Activated naive CD8-positive, alpha-beta T cell (primary cell): ENCODE results near the gene CENPP.
"Not testable (repeated sequence)": the region's sequence is repeated elsewhere in the genome, so short reads cannot be mapped to it uniquely, and the experiment has no call there.

Source experiments
- H3K27ac Mint-ChIP-seq: one replicate; pipeline ENCODE4 v1.8.0; 2021; ENCODE audit warnings: mixed read lengths
- H3K27me3 Mint-ChIP-seq: one replicate; pipeline ENCODE4 v1.8.0; 2021; ENCODE audit warnings: mixed read lengths
- H3K36me3 Mint-ChIP-seq: one replicate; pipeline ENCODE4 v1.8.0; 2021; ENCODE audit warnings: mixed read lengths
- H3K4me1 Mint-ChIP-seq: one replicate; pipeline ENCODE4 v1.8.0; 2021; ENCODE audit warnings: low read depth, mixed read lengths
- H3K4me3 Mint-ChIP-seq: one replicate; pipeline ENCODE4 v1.8.0; 2021; ENCODE audit warnings: mild to moderate bottlenecking, mixed read lengths
- H3K9me3 Mint-ChIP-seq: one replicate; pipeline ENCODE4 v1.8.0; 2021; ENCODE audit warnings: low read depth, mixed read lengths

Gene CENPP

DNA sequence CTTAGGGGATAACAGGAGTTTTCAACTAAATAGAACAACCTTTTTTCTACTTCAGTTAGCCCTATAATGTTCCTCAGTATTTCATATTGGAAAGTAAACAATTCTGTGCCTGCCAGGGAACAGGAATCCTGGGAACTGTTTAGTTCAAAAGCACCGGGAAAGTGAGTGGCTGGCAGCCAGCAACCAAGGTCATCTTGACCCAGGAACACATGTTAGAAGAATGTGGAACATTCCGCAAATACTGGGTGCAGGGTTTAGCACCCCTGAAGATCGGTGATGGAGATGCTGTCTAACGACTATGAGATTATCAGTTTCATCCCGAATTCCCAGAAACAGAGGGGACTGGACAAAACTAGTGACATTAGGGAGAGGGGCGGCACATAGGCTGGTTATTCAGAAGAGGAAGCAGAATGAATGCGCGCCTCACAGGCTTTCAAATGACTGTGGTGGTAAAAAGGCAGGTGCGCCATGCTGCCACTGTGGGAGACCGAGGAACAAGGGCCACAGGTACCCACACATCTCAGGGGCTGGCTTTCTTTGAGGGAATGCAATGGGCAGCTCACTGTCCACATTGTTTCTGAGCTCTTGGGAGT, 293.0 kb downstream of the CENPP start:
- Mint-ChIP-seq H3K4me1 (no peaks in the 10 kb centered on the region), H3K27me3 (no peaks in the 10 kb centered on the region), H3K4me3 (no peak overlapping the region), H3K9me3 (no peaks in the 10 kb centered on the region), H3K27ac (no peak overlapping the region), H3K36me3 (peaks cover 4% of the 10 kb centered on the region)

DNA sequence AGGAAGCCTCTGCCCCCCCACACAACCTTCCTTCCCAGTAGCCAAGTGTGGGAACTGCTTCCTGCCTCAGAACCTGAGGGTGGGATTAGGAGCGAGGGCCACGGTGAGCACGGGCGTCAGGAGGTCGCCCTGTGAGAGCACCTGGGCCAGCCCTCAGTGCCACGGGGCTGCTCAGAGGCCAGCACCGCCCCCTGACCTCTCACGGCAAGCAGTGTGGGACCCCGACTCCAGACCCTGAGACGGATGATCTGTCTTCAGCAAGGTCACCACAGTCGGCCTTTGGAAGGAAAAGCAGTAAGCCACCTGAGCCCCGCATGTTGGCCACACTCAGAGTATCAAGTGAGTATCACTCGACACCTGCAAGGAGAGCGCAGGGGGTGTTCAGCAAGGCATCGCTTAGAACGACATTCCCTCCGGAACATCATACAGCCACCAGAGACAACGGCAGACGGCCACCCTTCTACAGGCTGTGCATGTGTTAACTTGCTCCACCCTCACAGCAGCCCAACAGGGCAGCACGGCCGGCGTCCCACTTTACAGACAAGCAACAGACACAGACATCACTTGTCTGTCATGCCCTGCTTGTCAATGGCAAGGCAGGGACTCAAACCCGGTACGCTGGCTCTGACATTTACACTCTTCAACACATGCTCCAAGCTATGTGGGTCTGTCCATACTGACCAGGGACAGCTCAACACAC, 294.0 kb downstream of the CENPP start:
- H3K36me3 Mint-ChIP-seq, result peaks cover 4% of the 10 kb centered on the region
- no peaks in the 10 kb centered on the region for H3K4me1 Mint-ChIP-seq
- H3K27me3 Mint-ChIP-seq, result no peaks in the 10 kb centered on the region
- no peak overlapping the region for H3K4me3 Mint-ChIP-seq
- no peaks in the 10 kb centered on the region for H3K9me3 Mint-ChIP-seq
- no peak overlapping the region for H3K27ac Mint-ChIP-seq

DNA sequence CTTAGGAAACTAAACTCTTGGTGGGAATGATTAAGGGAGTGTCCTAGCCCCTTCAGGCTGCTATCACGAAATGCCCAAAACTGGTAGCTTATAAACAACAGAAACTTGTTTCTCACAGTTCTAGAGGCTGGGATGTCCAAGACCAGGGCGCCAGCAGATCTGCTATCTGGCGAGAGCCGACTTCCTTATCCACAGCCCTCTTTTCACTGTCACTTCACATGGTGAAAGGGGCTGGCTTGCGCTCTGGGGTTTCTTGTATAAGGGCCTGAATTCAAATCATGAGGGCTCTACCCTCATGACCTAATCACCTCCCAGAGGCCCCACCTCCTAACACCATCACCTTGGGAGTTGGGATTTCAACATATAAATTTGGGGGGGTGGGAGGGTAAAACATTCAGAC, 295.1 kb downstream of the CENPP start:
- H3K27ac Mint-ChIP-seq, result no peak overlapping the region
- peaks cover 4% of the 10 kb centered on the region for H3K36me3 Mint-ChIP-seq
- H3K4me1 Mint-ChIP-seq, result no peaks in the 10 kb centered on the region

DNA sequence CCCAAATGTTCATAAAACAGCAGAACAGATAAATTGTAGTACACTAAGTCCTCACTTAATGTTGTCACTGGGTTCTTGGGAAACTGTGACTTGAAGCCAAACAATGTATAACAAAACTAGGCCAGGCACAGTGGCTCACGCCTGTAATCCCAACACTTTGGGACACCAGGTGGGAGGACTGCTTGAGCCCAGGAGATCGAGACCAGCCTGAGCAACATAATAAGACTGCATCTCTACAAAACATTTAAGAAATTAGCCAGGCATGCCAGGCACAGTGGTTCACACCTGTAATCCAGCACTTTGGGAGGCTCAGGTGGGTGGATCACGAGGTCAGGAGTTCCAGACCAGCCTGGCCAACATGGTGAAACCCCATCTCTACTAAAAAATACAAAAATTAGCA, 298.2 kb downstream of the CENPP start:
- not testable (repeated sequence) for H3K27ac Mint-ChIP-seq, H3K9me3 Mint-ChIP-seq, H3K27me3 Mint-ChIP-seq, H3K4me3 Mint-ChIP-seq, H3K36me3 Mint-ChIP-seq, H3K4me1 Mint-ChIP-seq

More for the DNA sequence above, 295.1 kb downstream of the CENPP start:
- H3K4me3 Mint-ChIP-seq, result no peak overlapping the region
- H3K27me3 Mint-ChIP-seq, result no peaks in the 10 kb centered on the region
- no peaks in the 10 kb centered on the region for H3K9me3 Mint-ChIP-seq

DNA sequence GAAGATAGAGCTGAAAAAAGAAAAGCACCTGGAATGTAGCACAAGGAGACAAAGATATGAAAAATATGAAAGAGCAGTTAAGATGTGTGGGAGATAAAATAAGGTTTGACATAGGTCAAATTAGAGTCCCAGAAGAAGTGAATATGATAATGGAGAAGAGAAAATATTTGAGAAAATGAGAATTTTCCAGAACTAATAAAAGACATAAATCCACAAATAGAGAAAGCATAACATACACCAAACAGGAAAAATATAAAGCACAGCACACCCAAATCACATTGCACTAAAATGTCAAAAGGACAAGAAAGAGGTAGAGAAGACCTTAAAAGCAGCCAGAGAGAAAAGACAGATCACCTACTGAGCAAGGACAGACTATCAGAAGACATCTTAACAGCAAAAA, 300.7 kb downstream of the CENPP start:
- H3K27me3 Mint-ChIP-seq, result no peaks in the 10 kb centered on the region
- H3K27ac Mint-ChIP-seq, result no peak overlapping the region
- H3K9me3 Mint-ChIP-seq, result no peaks in the 10 kb centered on the region
- H3K4me3 Mint-ChIP-seq, result no peak overlapping the region
- H3K36me3 Mint-ChIP-seq, result peaks cover 15% of the 10 kb centered on the region
- no peaks in the 10 kb centered on the region for H3K4me1 Mint-ChIP-seq

DNA sequence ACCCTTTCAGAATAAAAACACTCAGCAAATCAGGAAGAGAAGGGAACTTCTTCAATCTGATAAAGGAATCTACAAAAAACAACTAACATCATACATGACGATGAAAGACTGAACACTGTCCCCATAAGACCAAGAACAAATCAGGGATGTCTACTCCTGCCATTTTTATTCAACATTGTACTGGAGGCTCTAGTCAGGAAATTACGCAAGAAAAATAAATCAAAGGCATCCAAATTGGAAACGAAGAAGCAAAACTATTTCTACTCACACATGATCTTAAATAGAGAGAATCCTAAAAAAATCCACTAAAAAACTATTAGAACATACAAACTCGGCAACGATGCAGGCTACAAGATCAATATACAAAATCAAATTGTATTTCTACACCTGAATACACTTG, 301.9 kb downstream of the CENPP start:
- H3K27ac Mint-ChIP-seq, result no peak overlapping the region
- no peak overlapping the region for H3K4me3 Mint-ChIP-seq
- peaks cover 20% of the 10 kb centered on the region for H3K36me3 Mint-ChIP-seq
- H3K4me1 Mint-ChIP-seq, result no peaks in the 10 kb centered on the region
- H3K9me3 Mint-ChIP-seq, result no peaks in the 10 kb centered on the region
- no peaks in the 10 kb centered on the region for H3K27me3 Mint-ChIP-seq

DNA sequence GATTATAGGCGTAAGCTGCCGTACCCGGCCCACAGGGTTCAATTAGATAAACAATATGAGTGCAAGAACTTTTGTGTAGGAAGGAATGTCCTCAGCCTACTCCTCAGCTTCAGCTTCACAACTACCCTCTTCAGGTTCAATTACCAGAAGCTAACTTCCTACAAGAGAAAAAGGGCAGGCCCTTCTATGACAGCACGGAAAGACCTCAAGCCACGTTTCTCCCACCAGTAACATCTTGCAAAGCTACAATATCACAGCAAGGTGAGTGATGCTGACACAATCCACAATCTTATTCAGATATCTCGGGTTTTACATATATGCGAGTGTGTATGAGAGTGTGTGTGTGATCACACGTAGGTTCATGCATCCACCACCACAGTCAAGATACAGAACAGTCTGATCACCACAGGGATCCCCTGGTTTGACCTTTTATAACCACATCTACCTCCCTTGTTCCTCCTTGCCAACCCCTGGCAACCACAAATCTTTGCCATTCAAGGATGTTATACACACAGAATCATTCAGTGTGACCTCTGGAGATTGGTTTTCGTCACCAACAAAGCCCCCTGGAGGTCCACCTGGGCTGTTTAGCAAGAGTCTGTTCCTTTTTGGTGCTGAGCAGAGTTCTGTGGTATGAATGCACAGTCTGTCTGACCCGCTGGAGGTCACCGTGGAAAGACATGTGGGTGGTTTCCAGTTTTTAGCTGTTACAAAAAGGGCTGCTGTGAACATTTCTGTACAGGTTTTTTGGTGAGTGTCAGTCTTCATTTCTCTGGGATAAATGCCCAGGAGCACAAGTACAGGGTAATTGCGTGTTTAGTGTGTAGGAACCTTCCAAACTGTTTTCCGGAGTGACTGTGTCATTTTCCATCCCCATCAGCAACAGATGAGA, 305.9 kb downstream of the CENPP start:
- Mint-ChIP-seq H3K36me3 (peaks cover 23% of the 10 kb centered on the region), H3K4me1 (no peaks in the 10 kb centered on the region), H3K27me3 (no peaks in the 10 kb centered on the region), H3K27ac (no peak overlapping the region), H3K4me3 (no peak overlapping the region), H3K9me3 (no peaks in the 10 kb centered on the region)

DNA sequence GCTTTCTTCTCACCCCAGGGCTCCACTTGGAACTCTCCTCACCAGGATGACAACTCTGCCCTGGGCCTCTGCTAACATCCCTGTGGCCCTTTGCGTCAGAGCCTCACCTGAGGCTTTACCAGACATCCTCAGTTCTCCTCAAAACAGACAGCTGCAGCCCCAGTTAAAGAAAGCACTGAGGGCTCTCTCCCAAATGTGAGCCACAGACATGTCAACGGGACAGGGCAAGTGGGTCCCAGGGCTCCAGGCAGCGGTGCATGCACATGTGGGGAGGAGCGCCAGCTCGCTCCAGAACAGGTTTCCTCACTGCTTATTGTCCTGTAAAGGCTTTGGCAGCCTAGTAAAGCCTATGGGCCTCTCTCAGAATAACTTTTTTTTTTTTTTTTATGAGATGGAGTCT, 306.9 kb downstream of the CENPP start:
- no peaks in the 10 kb centered on the region for H3K4me1 Mint-ChIP-seq
- H3K27ac Mint-ChIP-seq, result no peak overlapping the region
- no peak overlapping the region for H3K4me3 Mint-ChIP-seq
- no peaks in the 10 kb centered on the region for H3K27me3 Mint-ChIP-seq
- peaks cover 23% of the 10 kb centered on the region for H3K36me3 Mint-ChIP-seq
- no peaks in the 10 kb centered on the region for H3K9me3 Mint-ChIP-seq

DNA sequence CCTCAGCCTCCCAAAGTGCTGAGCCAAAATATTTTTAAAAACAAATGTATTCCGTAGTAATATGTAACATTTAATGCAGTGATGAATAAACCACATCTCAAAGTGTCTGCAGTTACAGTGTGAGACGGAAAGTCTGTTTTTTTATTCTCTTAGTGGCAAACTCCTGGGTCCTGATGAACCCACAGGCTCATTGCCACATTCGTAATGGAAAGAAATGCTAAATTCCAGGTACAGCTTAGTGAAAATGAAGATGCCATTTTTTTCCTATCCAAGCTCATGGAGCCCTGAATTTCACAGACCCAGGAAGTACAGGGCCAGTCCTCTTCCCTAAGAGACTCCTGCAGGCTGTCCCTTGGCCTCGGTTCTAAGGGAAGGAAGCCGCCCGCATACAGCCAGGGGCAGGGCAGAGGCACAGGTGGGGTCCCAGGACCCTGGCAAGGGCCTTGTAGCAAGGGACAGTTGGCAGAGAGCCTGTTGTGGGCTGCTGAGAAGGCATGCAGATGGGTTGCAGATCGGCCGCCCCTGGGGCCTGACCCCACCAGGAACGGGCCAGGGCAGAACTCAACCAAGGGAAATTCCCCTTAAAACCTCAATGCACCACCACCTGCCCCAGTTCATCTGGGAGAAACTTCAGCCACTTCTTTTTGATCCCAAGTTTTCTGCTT, 308.0 kb downstream of the CENPP start:
- no peaks in the 10 kb centered on the region for H3K4me1 Mint-ChIP-seq
- no peaks in the 10 kb centered on the region for H3K9me3 Mint-ChIP-seq
- no peak overlapping the region for H3K27ac Mint-ChIP-seq
- no peaks in the 10 kb centered on the region for H3K27me3 Mint-ChIP-seq
- peaks cover 24% of the 10 kb centered on the region for H3K36me3 Mint-ChIP-seq
- no peak overlapping the region for H3K4me3 Mint-ChIP-seq

DNA sequence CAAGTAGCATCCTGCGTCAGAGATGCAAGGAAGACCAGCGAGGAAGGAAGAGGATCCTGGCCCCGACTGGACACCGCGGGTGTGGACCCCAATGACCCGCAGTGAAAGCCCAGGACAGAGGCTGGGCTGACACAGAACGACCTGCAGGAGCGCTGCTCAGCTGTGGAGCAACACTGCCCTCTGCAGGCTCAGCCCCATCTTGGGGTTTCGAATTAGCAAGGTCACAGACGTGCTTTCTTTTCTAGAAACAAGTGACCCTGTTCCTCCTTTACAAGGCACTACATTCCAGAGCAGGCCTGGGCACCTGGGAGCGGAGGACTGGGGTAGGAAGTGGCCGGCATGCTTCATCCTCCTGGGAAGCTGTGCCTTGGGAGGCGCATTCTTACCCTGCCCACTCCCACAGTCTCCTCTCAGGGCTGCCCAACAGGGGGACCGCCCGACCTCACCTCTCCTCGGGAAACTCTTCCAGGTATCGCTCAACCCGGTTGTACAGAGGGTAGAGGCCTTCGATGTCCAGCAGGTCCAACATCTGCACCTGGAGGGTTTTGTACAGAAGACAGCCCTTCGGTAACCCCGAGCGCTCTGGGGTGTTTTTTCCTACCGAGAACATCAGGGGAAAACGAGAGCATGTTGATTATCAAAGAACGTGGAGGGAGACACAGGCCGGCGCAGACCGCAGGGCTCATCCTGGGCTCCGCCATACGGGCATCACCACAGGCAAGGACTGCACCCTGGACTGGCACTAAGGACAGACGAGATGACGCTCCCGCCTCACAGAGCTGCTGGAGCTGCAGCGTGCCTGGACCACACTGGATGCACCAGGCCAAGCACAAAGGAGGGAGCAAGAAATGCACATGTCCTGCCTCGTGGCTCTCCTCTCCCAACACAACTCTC, 309.2 kb downstream of the CENPP start:
- Mint-ChIP-seq H3K36me3 (peaks cover 15% of the 10 kb centered on the region), H3K27ac (peak overlapping the region; percentile 10), H3K4me1 (no peaks in the 10 kb centered on the region)

DNA sequence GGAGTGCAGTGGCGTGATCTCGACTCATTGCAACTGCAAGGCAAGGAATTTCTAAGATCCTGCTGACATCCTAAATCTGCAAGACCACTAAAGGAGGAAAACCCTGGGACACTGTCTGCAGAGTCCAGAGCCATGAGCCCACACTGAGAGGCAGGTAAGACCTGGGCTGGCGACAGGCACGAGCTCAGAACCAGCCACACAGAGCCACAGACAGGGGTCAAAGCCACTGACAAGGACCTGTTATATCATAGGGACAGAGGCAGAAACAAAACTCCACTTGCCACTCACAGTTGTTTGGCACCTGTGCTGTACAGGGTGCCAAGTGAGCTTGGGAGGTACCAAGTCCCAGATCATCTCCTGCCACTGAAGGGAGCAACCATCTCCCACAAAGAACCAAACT, 310.0 kb downstream of the CENPP start:
- H3K9me3 Mint-ChIP-seq, result no peaks in the 10 kb centered on the region
- H3K27me3 Mint-ChIP-seq, result no peaks in the 10 kb centered on the region
- H3K4me1 Mint-ChIP-seq, result no peaks in the 10 kb centered on the region
- H3K27ac Mint-ChIP-seq, result no peak overlapping the region
- H3K4me3 Mint-ChIP-seq, result no peak overlapping the region
- H3K36me3 Mint-ChIP-seq, result peaks cover 12% of the 10 kb centered on the region

More for the DNA sequence above, 309.2 kb downstream of the CENPP start:
- H3K9me3 Mint-ChIP-seq, result no peaks in the 10 kb centered on the region
- no peak overlapping the region for H3K4me3 Mint-ChIP-seq
- no peaks in the 10 kb centered on the region for H3K27me3 Mint-ChIP-seq

DNA sequence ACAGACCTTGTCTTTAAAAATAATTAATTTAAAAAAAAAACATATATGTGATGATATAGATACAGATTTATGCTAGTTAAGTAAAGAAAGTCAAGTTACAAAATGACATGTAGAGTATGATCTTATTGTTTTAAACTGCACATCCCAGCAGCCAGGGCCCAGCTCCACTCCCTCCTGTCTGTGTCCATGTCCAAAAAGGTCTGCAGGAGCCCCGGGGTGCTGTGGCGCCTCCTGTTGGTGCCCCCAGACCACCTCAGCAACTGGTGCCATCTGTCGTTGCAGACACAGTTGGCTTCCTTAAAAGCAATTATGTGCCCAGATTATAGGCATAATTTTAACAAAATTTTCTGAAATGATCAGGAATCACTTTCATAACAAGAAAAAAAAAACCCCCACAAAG, 310.9 kb downstream of the CENPP start:
- H3K36me3 Mint-ChIP-seq, result peaks cover 12% of the 10 kb centered on the region
- no peak overlapping the region for H3K4me3 Mint-ChIP-seq
- no peaks in the 10 kb centered on the region for H3K9me3 Mint-ChIP-seq
- H3K4me1 Mint-ChIP-seq, result no peaks in the 10 kb centered on the region
- no peak overlapping the region for H3K27ac Mint-ChIP-seq
- no peaks in the 10 kb centered on the region for H3K27me3 Mint-ChIP-seq

DNA sequence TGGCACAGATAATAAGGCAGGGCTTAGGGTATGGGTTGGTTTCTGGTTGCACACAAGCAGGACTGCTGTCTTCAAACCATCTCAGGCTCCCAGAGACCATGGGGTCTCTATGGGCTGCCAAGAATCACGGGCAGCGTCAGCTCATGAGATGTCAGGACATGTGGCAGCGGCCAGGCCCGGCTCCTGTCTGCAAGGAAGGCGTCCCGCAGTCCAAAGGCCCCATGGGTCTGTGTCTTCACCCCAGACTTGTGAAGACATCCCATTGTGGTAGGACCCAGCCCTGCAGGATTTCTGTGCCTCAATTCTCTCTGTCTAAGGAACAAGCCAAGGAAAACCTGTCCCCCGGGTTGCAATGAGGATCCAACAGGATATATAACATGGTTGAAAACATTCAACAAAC, 311.6 kb downstream of the CENPP start:
- H3K9me3 Mint-ChIP-seq, result no peaks in the 10 kb centered on the region
- no peaks in the 10 kb centered on the region for H3K27me3 Mint-ChIP-seq
- peaks cover 9% of the 10 kb centered on the region for H3K36me3 Mint-ChIP-seq
- no peak overlapping the region for H3K27ac Mint-ChIP-seq
- no peaks in the 10 kb centered on the region for H3K4me1 Mint-ChIP-seq
- H3K4me3 Mint-ChIP-seq, result no peak overlapping the region

DNA sequence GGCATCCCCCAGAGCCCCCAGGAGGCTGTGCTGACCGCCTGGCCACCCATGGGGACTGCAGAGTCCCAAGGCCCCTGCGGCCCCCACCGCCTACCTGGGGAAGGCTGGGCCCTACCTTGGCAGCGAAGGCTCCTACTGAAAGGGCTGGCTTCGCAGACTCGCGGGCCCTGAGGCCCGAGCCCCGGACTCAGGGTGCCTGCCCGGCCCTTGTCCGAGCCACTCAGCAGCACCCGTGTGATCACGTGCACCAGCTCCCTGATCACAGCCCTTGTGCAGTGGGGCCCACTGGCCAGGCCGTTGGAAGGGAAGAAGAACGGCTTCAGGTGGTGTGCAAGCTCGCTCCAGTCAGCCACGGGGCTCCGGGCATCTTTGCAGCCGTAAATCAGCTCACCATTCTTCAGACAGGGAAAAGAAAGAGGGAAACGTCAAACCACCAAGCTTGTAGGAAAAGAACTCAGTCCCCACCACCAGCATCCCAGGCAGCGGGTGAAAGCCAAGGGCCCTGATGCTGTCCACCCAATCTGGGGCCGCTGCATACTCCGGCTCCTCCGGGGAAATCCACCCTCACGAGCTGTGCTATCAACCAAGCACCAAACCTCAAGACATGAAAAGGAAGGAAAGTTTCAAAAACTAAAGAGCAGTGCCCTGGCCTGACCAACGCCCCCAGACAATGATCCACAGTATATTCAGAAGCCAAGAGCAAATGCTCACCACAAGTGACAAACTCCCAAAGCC, 312.3 kb downstream of the CENPP start:
- no peaks in the 10 kb centered on the region for H3K9me3 Mint-ChIP-seq
- no peak overlapping the region for H3K27ac Mint-ChIP-seq
- no peaks in the 10 kb centered on the region for H3K27me3 Mint-ChIP-seq
- H3K4me3 Mint-ChIP-seq, result no peak overlapping the region
- H3K36me3 Mint-ChIP-seq, result peaks cover 9% of the 10 kb centered on the region
- no peaks in the 10 kb centered on the region for H3K4me1 Mint-ChIP-seq
